HG02763 (cell line): ENCODE results near the gene EXOC3L2.
A peak's percentile ranks its signal among the peaks of the same experiment; 100 is the strongest.

Source experiments
- ATAC-seq: cut with Tn5 transposase; IDR thresholded peaks from one replicate; pipeline ENCODE4 v1.9.1; 2021; ENCODE audit warnings: mild to moderate bottlenecking, moderate library complexity; ENCODE audit not compliant: unreplicated experiment

The EXOC3L2 gene

GRCh38 chr19:45182758-45183157, 62.4 kb downstream of the EXOC3L2 start:
- ATAC-seq = no peak

- no peak for ATAC-seq
These were observed 64.3 kb downstream of the EXOC3L2 start for GRCh38 chr19:45180936-45181335.

GRCh38 chr19:45179892-45180370, 65.3 kb downstream of the EXOC3L2 start:
- ATAC-seq = no peak

GRCh38 chr19:45179072-45179891, 65.9 kb downstream of the EXOC3L2 start:
- no peak for ATAC-seq

GRCh38 chr19:45178262-45179071, 66.7 kb downstream of the EXOC3L2 start, which contains the start of gene BLOC1S3:
TSS of gene BLOC1S3 (plus strand) at chr19:45178784. CDS start at chr19:45179297, 513 bp downstream.
- peak; percentile 84 for ATAC-seq

GRCh38 chr19:45177817-45178261, 67.4 kb downstream of the EXOC3L2 start, which contains the start of gene TRAPPC6A:
TSS of gene TRAPPC6A (minus strand) at chr19:45178237. CDS start at chr19:45178218, 19 bp downstream.
- ATAC-seq = no peak

- no peak for ATAC-seq
These were observed 69.5 kb downstream of the EXOC3L2 start for GRCh38 chr19:45175515-45176345.

GRCh38 chr19:45173816-45174215, 71.4 kb downstream of the EXOC3L2 start:
- no peak for ATAC-seq

GRCh38 chr19:45172611-45173208, 72.5 kb downstream of the EXOC3L2 start:
- ATAC-seq = no peak

GRCh38 chr19:45172173-45172572, 73.0 kb downstream of the EXOC3L2 start:
- ATAC-seq = no peak

- ATAC-seq = no peak
These were observed 74.0 kb downstream of the EXOC3L2 start for GRCh38 chr19:45171211-45171623.

- ATAC-seq = no peak
These were observed 74.8 kb downstream of the EXOC3L2 start for GRCh38 chr19:45170146-45171106.

GRCh38 chr19:45169602-45170001, 75.6 kb downstream of the EXOC3L2 start:
- ATAC-seq = no peak

GRCh38 chr19:45168767-45169351, 76.3 kb downstream of the EXOC3L2 start:
- no peak for ATAC-seq

GRCh38 chr19:45166723-45167252, 78.4 kb downstream of the EXOC3L2 start:
- no peak for ATAC-seq

GRCh38 chr19:45164577-45165335, 80.5 kb downstream of the EXOC3L2 start:
- peak; percentile 55 for ATAC-seq

GRCh38 chr19:45163751-45164460, 81.3 kb downstream of the EXOC3L2 start:
- ATAC-seq = no peak
